Sigmoid colon (tissue), 4 donors: ENCODE measurements around the gene STAMBPL1.

Source experiments
- CTCF ChIP-seq, 4 experiments: fragments of 450-650 bp in 3 of 4; fragments of 200-600 bp in 1 of 4; IDR thresholded peaks; one replicate each; pipeline ENCODE4 v1.5.1; 2016 to 2019; ENCODE audit warnings: antibody characterized with exemption in 4 of 4, mild to moderate bottlenecking in 3 of 4, moderate library complexity in 2 of 4
- EP300 ChIP-seq, 4 donors: sonication (generic); formaldehyde crosslinking; IDR thresholded peaks; one replicate each; pipeline ENCODE4 v1.6.1; 2017; ENCODE audit warnings: antibody characterized with exemption in 4 of 4
- POLR2A ChIP-seq, 2 donors: fragments of 450-650 bp; IDR thresholded peaks; one replicate each; pipeline ENCODE4 v1.6.1; 2016; ENCODE audit warnings: antibody characterized with exemption in 2 of 2, mild to moderate bottlenecking in 2 of 2, moderate library complexity in 2 of 2
- POLR2AphosphoS5 ChIP-seq, 4 donors: sonication (generic); formaldehyde crosslinking; IDR thresholded peaks; one replicate each; pipeline ENCODE4 v1.6.1; 2017; ENCODE audit warnings: antibody characterized with exemption in 4 of 4

- TF ChIP-seq CTCF (IDR thresholded peaks at IDR 0.05) (no peak), EP300 (IDR thresholded peaks at IDR 0.05) (no peak), POLR2A (IDR thresholded peaks at IDR 0.05) (no peak), POLR2AphosphoS5 (IDR thresholded peaks at IDR 0.05) (no peak)
These were observed 16.4 kb downstream of the STAMBPL1 start for GRCh38 chr10:88896372-88896993.
